ENCODE results near the gene RAMACL.

GRCh38 chr6:166563200-166563599 lies 23.3 kb downstream of the RAMACL start:
- no peak for TF ChIP-seq CTCF (IDR thresholded peaks at IDR 0.05)
- no peak for TF ChIP-seq POLR2A (IDR thresholded peaks at IDR 0.05)
